ENCODE data around the gene SIRT5. TPM values are rescaled to one million over a fixed set of nuclear protein-coding genes. Genes with fewer than 3 reads are reported as not detected.

SIRT5 gene
- total RNA-seq, 1 experiment from 2014 or later, result 13.8 TPM

DNA sequence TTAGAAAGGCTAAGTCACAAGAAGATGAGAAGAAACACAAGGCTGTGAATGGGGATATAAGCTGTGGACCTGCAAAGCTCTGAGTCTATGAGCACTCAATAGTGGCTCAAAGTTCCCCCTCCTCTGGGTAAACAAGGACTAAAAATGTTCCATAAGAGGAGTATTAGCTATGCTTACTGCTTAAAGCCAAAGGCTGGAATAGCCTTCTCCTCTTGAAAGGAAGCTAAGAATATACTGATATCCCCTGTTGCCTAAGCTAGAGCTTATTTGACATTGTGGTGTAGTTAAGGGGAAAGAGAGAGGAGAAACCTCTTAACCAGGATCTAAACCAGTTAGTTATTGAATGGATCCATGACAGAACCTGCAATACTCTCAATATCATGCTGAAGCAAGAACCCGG lies 86.5 kb downstream of the SIRT5 start:
- Histone ChIP-seq H3K4me1 (ENCODE audit: control insufficient read depth in 1 of 2, insufficient read depth in 2 of 2, low read length in 2 of 2) (no peaks in the 10 kb centered on the region), H3K9me2 (ENCODE audit: insufficient read depth) (no peaks in the 10 kb centered on the region), H3K27ac (ENCODE audit: low read depth, low read length) (no peak overlapping the region), H3K4me3 (replicated peaks in 1 of 2; ENCODE audit: low read depth in 1 of 2, low read length in 2 of 2) (no peak overlapping the region), H3K9me3 (ENCODE audit: control insufficient read depth in 1 of 2, insufficient read depth in 1 of 2, low read depth in 1 of 2, low read length in 2 of 2) (no peaks in the 10 kb centered on the region), H2AFZ (ENCODE audit: low read depth, low read length, poor library complexity, severe bottlenecking) (no peak overlapping the region), H3K9ac (ENCODE audit: low read length) (no peak overlapping the region), H3K27me3 (ENCODE audit: insufficient read depth, low read length) (no peaks in the 10 kb centered on the region), H3K36me3 (ENCODE audit: control insufficient read depth in 1 of 2, insufficient read depth in 2 of 2, low read length in 2 of 2) (no peaks in the 10 kb centered on the region), H3K4me2 (ENCODE audit: low read length) (no peak overlapping the region), H4K20me1 (ENCODE audit: insufficient read depth) (peaks cover 7% of the 10 kb centered on the region; the same call in 1 of the 2 replicates), H3K79me2 (ENCODE audit: insufficient read depth, low read length) (peaks cover 90% of the 10 kb centered on the region)
- CTCF ChIA-PET, result interaction anchor here (1.0 kb wide), 1 partner anchor 36 kb away, joined by 3 read pairs; no protein-coding TSS in a partner anchor
- TF ChIP-seq POLR2A (IDR thresholded peaks at IDR 0.05; ENCODE audit: borderline replicate concordance, extremely low read depth, insufficient read depth, insufficient read length), result no peak
- no peak for TF ChIP-seq POLR2AphosphoS5 (IDR thresholded peaks at IDR 0.05; ENCODE audit: low read depth, low read length)
- TF ChIP-seq CEBPB (IDR thresholded peaks at IDR 0.05; ENCODE audit: low read depth), result no peak
- no peak for TF ChIP-seq RAD21 (IDR thresholded peaks at IDR 0.05; ENCODE audit: low read depth)
- TF ChIP-seq FOSL1 (IDR thresholded peaks at IDR 0.05; ENCODE audit: low read depth), result no peak
- TF ChIP-seq ELF1 (IDR thresholded peaks at IDR 0.05; ENCODE audit: borderline replicate concordance, low read depth), result no peak
- no peak for TF ChIP-seq SRF (IDR thresholded peaks at IDR 0.05; ENCODE audit: low read depth)
- TF ChIP-seq EZH2 (IDR thresholded peaks at IDR 0.05), result no peak
- no peak for TF ChIP-seq SP1 (IDR thresholded peaks at IDR 0.05; ENCODE audit: low read depth)
- TF ChIP-seq ZFX (IDR thresholded peaks at IDR 0.05), result no peak
- TF ChIP-seq TCF7L2 (IDR thresholded peaks at IDR 0.05; ENCODE audit: borderline replicate concordance, extremely low read depth, insufficient read depth, insufficient read length), result no peak
- TF ChIP-seq YY1 (IDR thresholded peaks at IDR 0.05; ENCODE audit: extremely low read depth, insufficient replicate concordance, low read depth, low read length), result no peak
- TF ChIP-seq, protein P1, sequence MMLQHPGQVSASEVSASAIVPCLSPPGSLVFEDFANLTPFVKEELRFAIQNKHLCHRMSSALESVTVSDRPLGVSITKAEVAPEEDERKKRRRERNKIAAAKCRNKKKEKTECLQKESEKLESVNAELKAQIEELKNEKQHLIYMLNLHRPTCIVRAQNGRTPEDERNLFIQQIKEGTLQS (IDR thresholded peaks at IDR 0.05), result no peak
- TF ChIP-seq, protein P2, sequence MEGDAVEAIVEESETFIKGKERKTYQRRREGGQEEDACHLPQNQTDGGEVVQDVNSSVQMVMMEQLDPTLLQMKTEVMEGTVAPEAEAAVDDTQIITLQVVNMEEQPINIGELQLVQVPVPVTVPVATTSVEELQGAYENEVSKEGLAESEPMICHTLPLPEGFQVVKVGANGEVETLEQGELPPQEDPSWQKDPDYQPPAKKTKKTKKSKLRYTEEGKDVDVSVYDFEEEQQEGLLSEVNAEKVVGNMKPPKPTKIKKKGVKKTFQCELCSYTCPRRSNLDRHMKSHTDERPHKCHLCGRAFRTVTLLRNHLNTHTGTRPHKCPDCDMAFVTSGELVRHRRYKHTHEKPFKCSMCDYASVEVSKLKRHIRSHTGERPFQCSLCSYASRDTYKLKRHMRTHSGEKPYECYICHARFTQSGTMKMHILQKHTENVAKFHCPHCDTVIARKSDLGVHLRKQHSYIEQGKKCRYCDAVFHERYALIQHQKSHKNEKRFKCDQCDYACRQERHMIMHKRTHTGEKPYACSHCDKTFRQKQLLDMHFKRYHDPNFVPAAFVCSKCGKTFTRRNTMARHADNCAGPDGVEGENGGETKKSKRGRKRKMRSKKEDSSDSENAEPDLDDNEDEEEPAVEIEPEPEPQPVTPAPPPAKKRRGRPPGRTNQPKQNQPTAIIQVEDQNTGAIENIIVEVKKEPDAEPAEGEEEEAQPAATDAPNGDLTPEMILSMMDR (IDR thresholded peaks at IDR 0.05 in 2 of 3, conservative IDR thresholded peaks at IDR 0.05 in 1 of 3; ENCODE audit: borderline replicate concordance in 1 of 3, insufficient read depth in 1 of 3, low read depth in 2 of 3, low read length in 2 of 3), result no peak
- TF ChIP-seq, protein P3, sequence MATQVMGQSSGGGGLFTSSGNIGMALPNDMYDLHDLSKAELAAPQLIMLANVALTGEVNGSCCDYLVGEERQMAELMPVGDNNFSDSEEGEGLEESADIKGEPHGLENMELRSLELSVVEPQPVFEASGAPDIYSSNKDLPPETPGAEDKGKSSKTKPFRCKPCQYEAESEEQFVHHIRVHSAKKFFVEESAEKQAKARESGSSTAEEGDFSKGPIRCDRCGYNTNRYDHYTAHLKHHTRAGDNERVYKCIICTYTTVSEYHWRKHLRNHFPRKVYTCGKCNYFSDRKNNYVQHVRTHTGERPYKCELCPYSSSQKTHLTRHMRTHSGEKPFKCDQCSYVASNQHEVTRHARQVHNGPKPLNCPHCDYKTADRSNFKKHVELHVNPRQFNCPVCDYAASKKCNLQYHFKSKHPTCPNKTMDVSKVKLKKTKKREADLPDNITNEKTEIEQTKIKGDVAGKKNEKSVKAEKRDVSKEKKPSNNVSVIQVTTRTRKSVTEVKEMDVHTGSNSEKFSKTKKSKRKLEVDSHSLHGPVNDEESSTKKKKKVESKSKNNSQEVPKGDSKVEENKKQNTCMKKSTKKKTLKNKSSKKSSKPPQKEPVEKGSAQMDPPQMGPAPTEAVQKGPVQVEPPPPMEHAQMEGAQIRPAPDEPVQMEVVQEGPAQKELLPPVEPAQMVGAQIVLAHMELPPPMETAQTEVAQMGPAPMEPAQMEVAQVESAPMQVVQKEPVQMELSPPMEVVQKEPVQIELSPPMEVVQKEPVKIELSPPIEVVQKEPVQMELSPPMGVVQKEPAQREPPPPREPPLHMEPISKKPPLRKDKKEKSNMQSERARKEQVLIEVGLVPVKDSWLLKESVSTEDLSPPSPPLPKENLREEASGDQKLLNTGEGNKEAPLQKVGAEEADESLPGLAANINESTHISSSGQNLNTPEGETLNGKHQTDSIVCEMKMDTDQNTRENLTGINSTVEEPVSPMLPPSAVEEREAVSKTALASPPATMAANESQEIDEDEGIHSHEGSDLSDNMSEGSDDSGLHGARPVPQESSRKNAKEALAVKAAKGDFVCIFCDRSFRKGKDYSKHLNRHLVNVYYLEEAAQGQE (IDR thresholded peaks at IDR 0.05; ENCODE audit: low read depth), result no peak
- TF ChIP-seq MAX (IDR thresholded peaks at IDR 0.05), result no peak
- no TSS peak for BruUV-seq (replicated peaks)
- RAD21 ChIA-PET (ENCODE audit: low non-redundant PET in 1 of 2, low total read pairs in 2 of 2, uncharacterized antibody in 2 of 2, unreplicated experiment in 2 of 2), result no interaction called here
- DNase-seq (ENCODE audit: low read depth, low spot score), result no peak
- ATAC-seq, result no peak
- POLR2A ChIA-PET, result no interaction called here
- intact Hi-C loops (cut with micrococcal nuclease), result no loop called here
